Measurements from ENCODE around the gene MRPL16.

DNA sequence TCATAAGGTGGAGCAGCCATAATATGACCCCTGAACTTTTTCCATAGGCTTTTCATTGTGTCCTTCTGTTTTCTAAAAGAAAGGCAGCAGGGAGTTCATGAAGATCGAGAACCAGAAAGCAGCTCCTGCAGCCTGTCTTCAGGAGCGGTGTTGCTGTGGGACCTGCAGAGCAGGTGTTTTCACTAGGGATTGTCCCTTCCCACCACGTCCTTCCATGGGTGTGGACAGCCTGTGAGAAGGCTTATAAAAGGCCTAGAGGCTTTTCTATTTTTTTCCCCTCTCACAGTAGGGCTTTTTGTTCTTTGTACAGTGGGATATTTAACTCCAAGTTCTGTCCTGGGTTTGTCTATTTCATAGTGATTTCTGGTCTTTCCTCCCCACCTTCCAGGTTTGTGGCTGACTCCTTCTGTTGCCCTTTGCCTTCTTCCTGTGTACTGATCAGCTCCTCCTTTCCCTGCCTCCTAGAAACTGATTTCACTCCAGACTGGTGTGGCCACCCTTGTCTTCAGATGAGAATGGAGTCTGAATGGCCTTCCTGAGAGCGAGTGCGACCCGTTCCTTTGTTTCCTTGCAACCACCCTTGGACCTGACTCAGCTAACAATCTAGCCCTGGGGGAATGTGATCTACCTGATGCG, 10.1 kb downstream of the MRPL16 start:
- TF ChIP-seq, protein P1, sequence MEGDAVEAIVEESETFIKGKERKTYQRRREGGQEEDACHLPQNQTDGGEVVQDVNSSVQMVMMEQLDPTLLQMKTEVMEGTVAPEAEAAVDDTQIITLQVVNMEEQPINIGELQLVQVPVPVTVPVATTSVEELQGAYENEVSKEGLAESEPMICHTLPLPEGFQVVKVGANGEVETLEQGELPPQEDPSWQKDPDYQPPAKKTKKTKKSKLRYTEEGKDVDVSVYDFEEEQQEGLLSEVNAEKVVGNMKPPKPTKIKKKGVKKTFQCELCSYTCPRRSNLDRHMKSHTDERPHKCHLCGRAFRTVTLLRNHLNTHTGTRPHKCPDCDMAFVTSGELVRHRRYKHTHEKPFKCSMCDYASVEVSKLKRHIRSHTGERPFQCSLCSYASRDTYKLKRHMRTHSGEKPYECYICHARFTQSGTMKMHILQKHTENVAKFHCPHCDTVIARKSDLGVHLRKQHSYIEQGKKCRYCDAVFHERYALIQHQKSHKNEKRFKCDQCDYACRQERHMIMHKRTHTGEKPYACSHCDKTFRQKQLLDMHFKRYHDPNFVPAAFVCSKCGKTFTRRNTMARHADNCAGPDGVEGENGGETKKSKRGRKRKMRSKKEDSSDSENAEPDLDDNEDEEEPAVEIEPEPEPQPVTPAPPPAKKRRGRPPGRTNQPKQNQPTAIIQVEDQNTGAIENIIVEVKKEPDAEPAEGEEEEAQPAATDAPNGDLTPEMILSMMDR (IDR thresholded peaks at IDR 0.05; ENCODE audit: low read depth, low read length, missing input control), result no peak
- TF ChIP-seq TAF1 (conservative IDR thresholded peaks at IDR 0.05) (no peak), GABPA (IDR thresholded peaks at IDR 0.05 in 1 of 2, conservative IDR thresholded peaks at IDR 0.05 in 1 of 2) (no peak), JUND (IDR thresholded peaks at IDR 0.05) (no peak), YY1 (IDR thresholded peaks at IDR 0.05) (no peak), EGR1 (IDR thresholded peaks at IDR 0.05; ENCODE audit: low read depth in 2 of 2) (no peak), SP1 (IDR thresholded peaks at IDR 0.05) (no peak), FOXA2 (IDR thresholded peaks at IDR 0.05) (no peak), RAD21 (IDR thresholded peaks at IDR 0.05) (no peak), FOXA1 (IDR thresholded peaks at IDR 0.05) (no peak), RXRA (IDR thresholded peaks at IDR 0.05) (no peak)
- TF ChIP-seq, protein P2, sequence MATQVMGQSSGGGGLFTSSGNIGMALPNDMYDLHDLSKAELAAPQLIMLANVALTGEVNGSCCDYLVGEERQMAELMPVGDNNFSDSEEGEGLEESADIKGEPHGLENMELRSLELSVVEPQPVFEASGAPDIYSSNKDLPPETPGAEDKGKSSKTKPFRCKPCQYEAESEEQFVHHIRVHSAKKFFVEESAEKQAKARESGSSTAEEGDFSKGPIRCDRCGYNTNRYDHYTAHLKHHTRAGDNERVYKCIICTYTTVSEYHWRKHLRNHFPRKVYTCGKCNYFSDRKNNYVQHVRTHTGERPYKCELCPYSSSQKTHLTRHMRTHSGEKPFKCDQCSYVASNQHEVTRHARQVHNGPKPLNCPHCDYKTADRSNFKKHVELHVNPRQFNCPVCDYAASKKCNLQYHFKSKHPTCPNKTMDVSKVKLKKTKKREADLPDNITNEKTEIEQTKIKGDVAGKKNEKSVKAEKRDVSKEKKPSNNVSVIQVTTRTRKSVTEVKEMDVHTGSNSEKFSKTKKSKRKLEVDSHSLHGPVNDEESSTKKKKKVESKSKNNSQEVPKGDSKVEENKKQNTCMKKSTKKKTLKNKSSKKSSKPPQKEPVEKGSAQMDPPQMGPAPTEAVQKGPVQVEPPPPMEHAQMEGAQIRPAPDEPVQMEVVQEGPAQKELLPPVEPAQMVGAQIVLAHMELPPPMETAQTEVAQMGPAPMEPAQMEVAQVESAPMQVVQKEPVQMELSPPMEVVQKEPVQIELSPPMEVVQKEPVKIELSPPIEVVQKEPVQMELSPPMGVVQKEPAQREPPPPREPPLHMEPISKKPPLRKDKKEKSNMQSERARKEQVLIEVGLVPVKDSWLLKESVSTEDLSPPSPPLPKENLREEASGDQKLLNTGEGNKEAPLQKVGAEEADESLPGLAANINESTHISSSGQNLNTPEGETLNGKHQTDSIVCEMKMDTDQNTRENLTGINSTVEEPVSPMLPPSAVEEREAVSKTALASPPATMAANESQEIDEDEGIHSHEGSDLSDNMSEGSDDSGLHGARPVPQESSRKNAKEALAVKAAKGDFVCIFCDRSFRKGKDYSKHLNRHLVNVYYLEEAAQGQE (IDR thresholded peaks at IDR 0.05), result no peak
- TF ChIP-seq, protein P3, sequence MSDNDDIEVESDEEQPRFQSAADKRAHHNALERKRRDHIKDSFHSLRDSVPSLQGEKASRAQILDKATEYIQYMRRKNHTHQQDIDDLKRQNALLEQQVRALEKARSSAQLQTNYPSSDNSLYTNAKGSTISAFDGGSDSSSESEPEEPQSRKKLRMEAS (IDR thresholded peaks at IDR 0.05), result no peak
- TF ChIP-seq, protein P4, sequence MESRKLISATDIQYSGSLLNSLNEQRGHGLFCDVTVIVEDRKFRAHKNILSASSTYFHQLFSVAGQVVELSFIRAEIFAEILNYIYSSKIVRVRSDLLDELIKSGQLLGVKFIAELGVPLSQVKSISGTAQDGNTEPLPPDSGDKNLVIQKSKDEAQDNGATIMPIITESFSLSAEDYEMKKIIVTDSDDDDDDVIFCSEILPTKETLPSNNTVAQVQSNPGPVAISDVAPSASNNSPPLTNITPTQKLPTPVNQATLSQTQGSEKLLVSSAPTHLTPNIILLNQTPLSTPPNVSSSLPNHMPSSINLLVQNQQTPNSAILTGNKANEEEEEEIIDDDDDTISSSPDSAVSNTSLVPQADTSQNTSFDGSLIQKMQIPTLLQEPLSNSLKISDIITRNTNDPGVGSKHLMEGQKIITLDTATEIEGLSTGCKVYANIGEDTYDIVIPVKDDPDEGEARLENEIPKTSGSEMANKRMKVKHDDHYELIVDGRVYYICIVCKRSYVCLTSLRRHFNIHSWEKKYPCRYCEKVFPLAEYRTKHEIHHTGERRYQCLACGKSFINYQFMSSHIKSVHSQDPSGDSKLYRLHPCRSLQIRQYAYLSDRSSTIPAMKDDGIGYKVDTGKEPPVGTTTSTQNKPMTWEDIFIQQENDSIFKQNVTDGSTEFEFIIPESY (IDR thresholded peaks at IDR 0.05), result no peak

Measured in liver (tissue), 3 donors.